NCI-H1105 treated with DMSO at 0.1 percent for 48 hours (cell line): Measurements from ENCODE around the gene GLP2R.
A peak's percentile ranks its signal among the peaks of the same experiment; 100 is the strongest.

ENCODE experiments used
- DNase-seq: peaks from one replicate; lab custom pipeline; 2025; lab: John Stamatoyannopoulos, UW

Gene GLP2R

GRCh38 chr17:9922012-9922848 is 96.5 kb downstream of the GLP2R start:
- no peak for DNase-seq

- DNase-seq, result peak; percentile 69
Observed at GRCh38 chr17:9924735-9925191, 99.0 kb downstream of the GLP2R start.

DNA sequence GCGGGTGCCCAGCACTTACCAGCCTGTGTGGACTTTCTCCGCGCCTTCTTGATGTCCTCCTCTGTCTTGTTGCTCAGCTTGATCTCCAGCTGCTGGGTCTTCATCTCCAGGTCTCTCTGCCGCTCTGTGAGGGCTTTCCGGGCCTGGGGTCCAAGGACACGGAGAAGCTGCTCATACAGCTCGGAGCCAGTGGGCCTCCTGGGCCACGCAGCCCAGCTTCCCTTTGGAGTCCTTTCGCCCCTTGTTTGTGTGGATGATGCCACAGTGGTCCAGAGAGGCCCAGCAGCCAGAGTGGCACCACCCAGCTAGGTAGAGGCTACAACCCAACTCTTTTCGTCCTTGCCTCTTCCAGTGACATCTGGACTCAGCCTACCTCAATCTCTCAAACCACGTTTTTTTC is 99.7 kb downstream of the GLP2R start:
- no peak for DNase-seq

GRCh38 chr17:9926150-9926804 is 100.6 kb downstream of the GLP2R start:
- DNase-seq, result no peak

GRCh38 chr17:9928601-9929333 is 103.0 kb downstream of the GLP2R start:
- peak; percentile 62 for DNase-seq

- DNase-seq, result no peak
Observed at GRCh38 chr17:9929871-9930270, 104.1 kb downstream of the GLP2R start.

GRCh38 chr17:9931144-9931741 is 105.5 kb downstream of the GLP2R start:
- DNase-seq, result no peak

DNA sequence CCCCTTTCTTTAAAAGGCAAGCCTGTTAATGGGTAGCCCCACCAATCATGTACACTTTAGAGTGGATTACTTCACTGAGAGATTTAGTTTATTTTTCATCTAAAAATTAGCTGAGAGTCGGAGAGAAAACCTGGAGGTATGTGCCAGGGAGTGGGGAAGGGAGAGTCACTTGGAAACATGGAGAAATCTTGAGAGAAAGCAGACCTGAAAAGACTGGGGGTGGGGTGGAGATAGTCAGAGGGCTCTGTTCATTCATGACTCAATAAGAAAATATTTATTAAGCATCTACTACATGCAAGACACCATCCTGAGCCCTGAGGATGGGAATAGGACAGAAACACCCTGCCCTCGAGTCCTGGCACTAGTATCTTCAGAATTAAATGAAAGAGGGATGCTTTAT is 106.8 kb downstream of the GLP2R start:
- no peak for DNase-seq

DNA sequence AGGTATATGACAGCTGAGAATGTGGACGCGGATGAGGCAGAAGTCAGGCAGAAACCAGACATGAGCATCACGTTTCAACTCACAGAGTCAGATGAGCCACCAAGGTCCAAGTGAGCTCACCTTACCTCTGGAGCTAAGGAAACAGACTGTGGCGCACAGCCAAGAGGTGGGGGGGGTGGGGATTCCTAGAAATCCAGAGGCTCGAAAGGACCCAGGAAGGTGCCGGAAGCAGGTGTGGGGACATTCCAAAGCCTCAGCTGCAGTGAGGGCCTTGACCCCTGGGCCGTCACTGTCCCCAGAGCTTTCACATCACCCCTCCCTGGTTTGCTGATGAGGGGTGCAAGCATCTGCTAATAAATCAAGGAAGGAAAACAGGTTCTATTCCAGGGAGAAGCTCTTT is 108.6 kb downstream of the GLP2R start:
- no peak for DNase-seq

DNA sequence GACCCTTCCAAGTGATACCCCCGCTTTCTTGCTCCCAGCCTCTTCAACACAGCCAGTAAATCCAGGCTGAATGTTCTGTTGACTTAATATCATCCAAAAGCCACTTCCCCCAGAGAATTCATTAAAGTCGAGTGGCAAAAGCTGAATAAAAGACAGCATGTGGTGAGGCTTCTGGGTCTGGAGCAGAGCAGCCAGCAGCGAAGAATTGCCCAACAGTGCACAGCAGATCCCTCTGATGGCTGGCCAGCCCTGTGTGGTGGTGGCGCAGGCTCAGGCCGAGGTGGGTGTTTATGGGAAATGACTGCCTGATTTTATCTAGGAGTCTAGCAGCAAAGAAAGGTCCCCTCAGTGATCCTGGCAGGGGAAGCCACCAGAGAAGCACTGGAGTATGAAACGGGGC is 109.7 kb downstream of the GLP2R start:
- no peak for DNase-seq

DNA sequence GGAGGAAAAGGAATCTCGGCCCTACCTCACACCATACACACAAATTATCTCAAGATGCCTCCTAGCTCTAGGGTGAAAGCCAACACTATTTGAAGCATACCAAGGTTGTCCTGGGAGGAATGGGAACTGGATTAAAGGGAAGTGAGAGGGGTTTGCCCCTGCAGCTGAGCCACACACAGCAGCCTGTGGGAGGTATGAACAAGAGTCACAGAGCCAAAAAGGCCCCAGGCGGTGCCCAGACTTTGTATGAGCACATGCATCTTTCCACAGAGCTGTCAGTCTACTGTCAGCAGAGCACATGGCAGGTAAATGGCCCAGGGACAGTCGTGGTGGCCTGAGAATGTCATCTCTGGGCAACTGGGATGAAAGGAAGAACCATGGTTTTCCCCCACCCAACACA is 110.4 kb downstream of the GLP2R start:
- DNase-seq, result no peak

GRCh38 chr17:9937241-9937761 is 111.6 kb downstream of the GLP2R start:
- DNase-seq, result no peak

- DNase-seq, result no peak
Observed at GRCh38 chr17:9937901-9938300, 112.2 kb downstream of the GLP2R start.

- DNase-seq, result no peak
Observed at GRCh38 chr17:9938764-9939163, 113.0 kb downstream of the GLP2R start.

- no peak for DNase-seq
Observed at GRCh38 chr17:9940841-9941240, 115.1 kb downstream of the GLP2R start.

DNA sequence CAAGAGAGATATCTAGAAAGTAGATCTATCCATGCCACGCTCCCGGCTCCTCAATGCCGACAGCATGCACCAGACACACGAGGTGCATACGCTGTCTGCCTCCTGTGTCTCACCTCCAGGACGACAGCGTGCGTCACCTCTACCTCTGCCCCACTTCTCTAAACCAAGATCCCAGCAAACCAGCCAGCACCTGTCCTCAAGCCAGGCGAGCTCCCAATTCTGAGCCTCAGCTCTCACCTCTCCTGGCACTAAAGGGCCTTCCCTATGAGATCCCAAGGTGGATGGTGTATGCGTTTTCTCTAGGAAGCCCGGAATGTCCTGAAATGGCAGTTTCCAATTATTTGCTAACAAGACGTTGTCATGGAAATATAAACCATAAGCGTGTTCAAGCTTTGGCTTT is 115.6 kb downstream of the GLP2R start:
- DNase-seq, result no peak
